HAP-1 (cell line): ENCODE data around the gene DPYSL5.

Experiments
- DNase-seq, 2 experiments: peaks; one replicate each; pipeline ENCODE4 v3.0.0-alpha.2; 2016 to 2020; ENCODE audit warnings: low spot score in 2 of 2
- H3K27me3 ChIP-seq: fragments of 250-450 bp; sonication (Bioruptor Pico); 2 replicates; pipeline ENCODE4 v1.5.1; 2020; ENCODE audit warnings: low read depth, mild to moderate bottlenecking, moderate library complexity
- H3K36me3 ChIP-seq: fragments of 250-450 bp; sonication (Bioruptor Pico); replicated peaks from 2 replicates; pipeline ENCODE4 v1.5.1; 2020; ENCODE audit warnings: mild to moderate bottlenecking
- H3K4me1 ChIP-seq: fragments of 250-450 bp; sonication (Bioruptor Pico); 2 replicates; pipeline ENCODE4 v1.5.1; 2020; ENCODE audit warnings: mild to moderate bottlenecking
- H3K4me3 ChIP-seq: fragments of 250-450 bp; sonication (Bioruptor Pico); 2 replicates; pipeline ENCODE4 v1.5.1; 2020; ENCODE audit warnings: mild to moderate bottlenecking, moderate library complexity
- H3K9me3 ChIP-seq: fragments of 250-450 bp; sonication (Bioruptor Pico); 2 replicates; pipeline ENCODE4 v1.5.1; 2020; ENCODE audit warnings: mild to moderate bottlenecking, moderate library complexity
- in situ Hi-C: fragments of 300-500 bp; cut with MboI; formaldehyde crosslinking; loops from 3 replicates; pipeline ENCODE4 v1.14.3; 2020; ENCODE audit warnings: low sequenced_read_pairs, inconsistent platforms, mixed read lengths

Gene DPYSL5

DNA sequence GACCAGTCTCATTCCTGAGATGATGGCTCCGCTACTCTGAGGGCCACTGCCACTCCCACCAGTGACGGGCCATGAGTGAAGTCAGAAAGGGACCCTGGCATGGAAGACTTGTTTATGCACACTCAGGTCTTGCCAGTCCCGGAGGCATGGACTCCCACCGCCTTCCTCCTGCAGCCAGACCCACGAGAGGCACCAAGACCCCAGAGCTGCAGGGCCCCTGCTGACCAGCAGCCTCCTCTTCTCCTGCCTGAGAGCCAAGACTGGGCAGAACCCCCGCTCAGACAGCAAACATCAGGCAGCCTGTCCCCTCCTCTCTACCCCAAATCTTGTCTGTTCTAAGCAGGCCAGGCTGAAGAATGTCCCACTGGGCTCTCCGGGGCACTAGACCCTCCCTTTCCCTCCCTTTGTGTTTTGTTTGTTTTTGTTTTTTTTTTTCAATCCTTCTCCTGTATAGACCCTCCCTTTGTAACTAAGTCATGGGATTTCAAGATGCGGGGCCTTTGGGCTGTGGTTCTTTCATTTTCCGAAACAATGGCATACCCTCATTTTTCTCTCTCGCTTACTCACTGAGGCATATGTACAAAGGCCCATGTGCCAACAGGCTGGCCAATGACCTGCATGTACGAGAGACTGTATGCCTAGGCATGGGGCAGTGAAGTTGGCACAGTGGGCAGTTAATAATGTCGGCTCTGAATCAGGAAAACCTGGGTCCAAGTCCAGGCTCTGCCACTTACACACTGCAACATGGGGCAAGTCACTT is 98.2 kb downstream of the DPYSL5 start:
- H3K36me3 ChIP-seq, result peaks cover 55% of the 10 kb centered on the region
- H3K4me3 ChIP-seq, result no peak overlapping the region
- H3K27me3 ChIP-seq, result no peaks in the 10 kb centered on the region
- no peaks in the 10 kb centered on the region for H3K4me1 ChIP-seq
- in situ Hi-C loops, result no loop called here
- no peak for DNase-seq
- H3K9me3 ChIP-seq, result no peaks in the 10 kb centered on the region

DNA sequence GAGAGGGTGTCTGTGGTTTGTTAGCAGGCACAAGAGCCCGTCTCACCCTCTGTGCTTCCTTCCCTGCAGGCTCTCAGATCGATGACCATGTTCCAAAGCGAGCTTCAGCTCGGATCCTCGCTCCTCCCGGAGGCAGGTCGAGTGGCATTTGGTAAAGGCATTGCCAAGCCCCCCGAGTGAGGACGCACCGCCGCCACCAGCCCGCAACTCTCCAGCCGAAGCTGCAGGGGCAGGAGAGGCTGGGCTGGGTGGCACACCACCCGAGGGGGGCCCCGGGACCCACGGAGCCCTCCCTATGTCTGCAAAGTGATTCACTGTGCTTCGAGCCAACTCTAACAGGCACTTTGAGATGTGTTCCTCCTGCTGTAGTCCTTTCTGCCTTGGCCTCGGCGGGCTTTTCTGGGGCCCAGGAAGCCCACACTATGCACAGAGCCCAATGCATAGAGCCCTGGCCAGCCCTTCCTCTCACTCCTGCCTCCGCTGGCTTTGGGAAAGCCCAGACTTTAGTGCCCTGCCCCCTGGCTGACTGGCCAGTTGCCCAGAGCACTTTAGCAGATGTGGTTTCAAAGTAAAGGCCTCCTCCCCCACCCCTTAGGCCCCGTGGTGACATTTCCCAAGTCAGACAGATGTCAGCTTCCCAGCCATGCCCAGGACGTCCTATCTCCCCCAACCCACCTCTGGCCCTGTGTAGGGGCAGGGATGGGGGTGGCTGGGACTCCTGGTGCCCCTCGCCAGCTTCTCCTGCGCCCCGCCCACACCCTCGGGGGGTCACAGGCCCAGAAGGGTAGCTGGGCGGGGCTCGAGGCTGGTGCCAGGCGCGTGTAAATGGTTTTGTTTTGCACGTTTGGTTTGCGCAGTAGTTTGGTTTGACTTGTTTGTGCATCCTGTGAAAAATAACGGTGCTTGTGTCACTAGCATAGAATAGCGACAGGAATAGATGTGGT is 99.2 kb downstream of the DPYSL5 start:
- in situ Hi-C loops, result no loop called here
- Histone ChIP-seq H3K9me3 (no peaks in the 10 kb centered on the region), H3K27me3 (no peaks in the 10 kb centered on the region), H3K4me3 (no peak overlapping the region), H3K36me3 (peaks cover 45% of the 10 kb centered on the region), H3K4me1 (no peaks in the 10 kb centered on the region)
- no peak for DNase-seq

DNA sequence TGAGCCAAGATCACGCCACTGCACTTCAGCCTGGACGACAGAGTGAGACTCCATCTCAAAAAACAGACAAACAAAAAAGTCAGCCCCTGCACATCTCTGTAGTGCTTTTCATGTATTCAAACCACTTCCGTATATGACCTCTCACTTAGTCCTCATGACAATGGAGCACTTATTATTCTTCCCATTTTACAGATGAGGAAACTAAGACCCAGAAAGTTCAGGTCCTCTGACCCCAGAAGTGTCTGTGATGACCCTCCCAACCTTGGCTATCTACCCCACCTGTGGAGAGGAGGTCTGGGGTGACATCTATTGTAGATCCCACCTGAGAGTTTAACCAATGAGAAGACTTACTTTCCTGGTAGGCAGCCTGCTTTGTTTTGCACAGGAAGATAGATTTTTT is 100.9 kb downstream of the DPYSL5 start:
- H3K27me3 ChIP-seq, result peaks cover 9% of the 10 kb centered on the region
- no peaks in the 10 kb centered on the region for H3K4me1 ChIP-seq
- peaks cover 29% of the 10 kb centered on the region for H3K36me3 ChIP-seq
- no peaks in the 10 kb centered on the region for H3K9me3 ChIP-seq
- no peak overlapping the region for H3K4me3 ChIP-seq
- in situ Hi-C loops, result no loop called here
- no peak for DNase-seq

- H3K4me1 ChIP-seq, result peaks cover 4% of the 10 kb centered on the region; the same call in 1 of the 2 replicates
- DNase-seq, result no peak
- no peak overlapping the region for H3K4me3 ChIP-seq
- peaks cover 19% of the 10 kb centered on the region for H3K36me3 ChIP-seq
- in situ Hi-C loops, result loop anchor here (25.0 kb wide), 1 partner anchor 237 kb away; no protein-coding TSS in a partner anchor
- peaks cover 23% of the 10 kb centered on the region for H3K27me3 ChIP-seq
- H3K9me3 ChIP-seq, result 0 out of 2 replicates have a peak, but pooled peaks cover 2% of the 10 kb centered on the region
Observed at GRCh38 chr2:26950246-26950645, 102.3 kb downstream of the DPYSL5 start.

GRCh38 chr2:26951236-26951635 is 103.3 kb downstream of the DPYSL5 start:
- no peak for DNase-seq
- peaks cover 32% of the 10 kb centered on the region for H3K27me3 ChIP-seq
- in situ Hi-C loops, result loop anchor here (25.0 kb wide), 1 partner anchor 236 kb away; no protein-coding TSS in a partner anchor
- peaks cover 4% of the 10 kb centered on the region; the same call in 1 of the 2 replicates for H3K4me1 ChIP-seq
- H3K36me3 ChIP-seq, result peaks cover 19% of the 10 kb centered on the region
- H3K4me3 ChIP-seq, result no peak overlapping the region
- H3K9me3 ChIP-seq, result 0 out of 2 replicates have a peak, but pooled peaks cover 2% of the 10 kb centered on the region

- no peak overlapping the region for H3K4me3 ChIP-seq
- H3K36me3 ChIP-seq, result peaks cover 9% of the 10 kb centered on the region
- H3K9me3 ChIP-seq, result 0 out of 2 replicates have a peak, but pooled peaks cover 2% of the 10 kb centered on the region
- peaks cover 42% of the 10 kb centered on the region for H3K27me3 ChIP-seq
- DNase-seq, result no peak
- peaks cover 4% of the 10 kb centered on the region; the same call in 1 of the 2 replicates for H3K4me1 ChIP-seq
- in situ Hi-C loops, result loop anchor here (25.0 kb wide), 1 partner anchor 235 kb away; no protein-coding TSS in a partner anchor
Observed at GRCh38 chr2:26952374-26952773, 104.4 kb downstream of the DPYSL5 start.

- peaks cover 4% of the 10 kb centered on the region; the same call in 1 of the 2 replicates for H3K4me1 ChIP-seq
- no peak overlapping the region for H3K4me3 ChIP-seq
- no peaks in the 10 kb centered on the region; the same call in 1 of the 2 replicates for H3K36me3 ChIP-seq
- no peak for DNase-seq
- in situ Hi-C loops, result loop anchor here (25.0 kb wide), 1 partner anchor 233 kb away; no protein-coding TSS in a partner anchor
- H3K9me3 ChIP-seq, result 0 out of 2 replicates have a peak, but pooled peaks cover 2% of the 10 kb centered on the region
- peaks cover 55% of the 10 kb centered on the region for H3K27me3 ChIP-seq
Observed at GRCh38 chr2:26954135-26954534, 106.2 kb downstream of the DPYSL5 start.

GRCh38 chr2:26957041-26957440 is 109.1 kb downstream of the DPYSL5 start:
- no peak overlapping the region for H3K4me3 ChIP-seq
- peaks cover 4% of the 10 kb centered on the region; the same call in 1 of the 2 replicates for H3K4me1 ChIP-seq
- H3K9me3 ChIP-seq, result 0 out of 2 replicates have a peak, but pooled peaks cover 2% of the 10 kb centered on the region
- no peak for DNase-seq
- H3K36me3 ChIP-seq, result no peaks in the 10 kb centered on the region
- H3K27me3 ChIP-seq, result peaks cover 76% of the 10 kb centered on the region
- in situ Hi-C loops, result loop anchor here (25.0 kb wide), 1 partner anchor 230 kb away; no protein-coding TSS in a partner anchor

DNA sequence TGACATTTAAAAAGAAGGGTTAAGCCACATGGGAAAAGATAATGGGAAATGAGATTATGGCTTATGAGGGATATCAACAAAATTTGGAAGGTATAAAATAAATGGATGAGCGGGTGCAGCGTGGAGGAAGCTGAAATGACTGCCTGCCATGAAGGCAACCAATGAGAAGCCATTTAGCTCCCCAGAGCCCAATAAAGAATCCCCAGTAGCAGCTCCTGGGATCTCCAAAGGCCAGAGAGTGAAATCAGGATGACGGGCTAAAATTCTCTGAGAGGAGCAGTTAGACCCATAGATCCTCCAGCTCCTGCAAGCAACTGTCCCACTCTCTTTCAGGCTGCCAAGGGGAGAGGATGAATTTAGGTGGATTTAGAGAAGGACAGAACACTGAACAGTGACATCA is 109.6 kb downstream of the DPYSL5 start:
- H3K27me3 ChIP-seq, result peaks cover 76% of the 10 kb centered on the region
- DNase-seq, result no peak
- in situ Hi-C loops, result loop anchor here (25.0 kb wide), 1 partner anchor 230 kb away; no protein-coding TSS in a partner anchor

GRCh38 chr2:26959331-26959730 is 111.4 kb downstream of the DPYSL5 start:
- in situ Hi-C loops, result loop anchor here (25.0 kb wide), 1 partner anchor 228 kb away; no protein-coding TSS in a partner anchor

More for the DNA sequence above, 109.6 kb downstream of the DPYSL5 start:
- H3K4me1 ChIP-seq, result peaks cover 4% of the 10 kb centered on the region; the same call in 1 of the 2 replicates
- H3K4me3 ChIP-seq, result no peak overlapping the region
- no peaks in the 10 kb centered on the region for H3K36me3 ChIP-seq
- H3K9me3 ChIP-seq, result 0 out of 2 replicates have a peak, but pooled peaks cover 2% of the 10 kb centered on the region

DNA sequence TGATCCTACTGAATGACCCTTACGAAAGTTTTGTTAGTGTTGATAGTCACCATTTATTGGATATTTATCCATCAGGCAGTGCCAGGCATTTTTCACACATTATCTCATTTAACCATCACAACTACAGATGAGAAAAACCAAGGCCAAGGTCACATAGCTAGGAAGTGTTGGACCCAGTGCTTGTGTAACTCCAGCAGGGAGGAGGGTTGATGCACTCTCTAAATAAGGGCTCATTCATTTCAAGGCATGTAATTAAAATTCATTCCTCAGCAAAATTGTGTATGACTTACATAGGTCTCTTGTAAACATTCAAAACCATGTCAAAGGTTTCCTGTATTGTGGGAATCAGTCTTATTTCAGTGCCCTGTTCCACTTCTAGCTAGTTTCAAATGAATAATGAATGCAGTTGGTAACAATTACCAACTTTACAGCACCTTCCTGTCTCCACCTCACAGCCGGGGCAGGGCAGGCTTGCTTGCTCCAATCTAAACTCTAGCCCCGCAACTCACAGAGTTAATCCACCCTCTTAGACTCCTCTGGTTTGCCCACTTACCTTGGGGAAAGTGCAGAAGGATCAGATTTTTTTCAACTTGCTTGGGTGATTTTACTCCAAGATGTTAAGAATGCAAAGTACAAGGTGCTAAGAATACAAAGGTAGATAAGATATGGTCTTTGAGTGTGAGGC is 116.7 kb downstream of the DPYSL5 start:
- H3K36me3 ChIP-seq, result no peaks in the 10 kb centered on the region
- no peaks in the 10 kb centered on the region for H3K4me1 ChIP-seq
- peaks cover 37% of the 10 kb centered on the region for H3K27me3 ChIP-seq
- in situ Hi-C loops, result loop anchor here (5.0 to 25.0 kb wide), 3 partner anchors 53 to 320 kb away; partner anchors contain the start of gene TRIM54
- H3K9me3 ChIP-seq, result no peaks in the 10 kb centered on the region
- DNase-seq, result no peak
- H3K4me3 ChIP-seq, result no peak overlapping the region

More at GRCh38 chr2:26959331-26959730, 111.4 kb downstream of the DPYSL5 start:
- Histone ChIP-seq H3K9me3 (0 out of 2 replicates have a peak, but pooled peaks cover 2% of the 10 kb centered on the region), H3K27me3 (peaks cover 63% of the 10 kb centered on the region), H3K36me3 (no peaks in the 10 kb centered on the region), H3K4me3 (no peak overlapping the region), H3K4me1 (peaks cover 4% of the 10 kb centered on the region; the same call in 1 of the 2 replicates)
- no peak for DNase-seq

DNA sequence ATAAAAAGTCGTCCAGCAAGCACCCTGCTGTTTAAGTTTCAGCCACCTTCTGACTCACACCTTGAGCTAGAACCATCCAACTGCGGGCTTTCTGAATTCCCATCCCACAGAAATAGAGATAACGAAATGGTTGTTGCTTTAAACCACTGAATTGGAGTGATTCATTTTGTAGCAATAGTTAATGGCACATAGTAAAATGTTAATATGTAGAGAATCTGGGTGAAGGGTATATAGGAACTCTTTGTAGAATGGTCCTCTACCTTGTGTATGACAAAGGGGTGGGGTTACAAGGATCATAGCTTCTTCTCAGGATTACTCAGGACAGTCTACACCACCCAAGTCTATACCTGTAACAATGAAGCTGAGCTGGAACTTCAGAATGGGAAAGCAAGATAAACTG is 120.1 kb downstream of the DPYSL5 start:
- H3K4me1 ChIP-seq, result peaks cover 6% of the 10 kb centered on the region
- H3K36me3 ChIP-seq, result no peaks in the 10 kb centered on the region
- no peak for DNase-seq
- in situ Hi-C loops, result loop anchor here (10.0 to 25.0 kb wide), 2 partner anchors 219 to 317 kb away; partner anchors contain the start of gene TRIM54
- peaks cover 26% of the 10 kb centered on the region for H3K27me3 ChIP-seq
- H3K9me3 ChIP-seq, result no peaks in the 10 kb centered on the region
- H3K4me3 ChIP-seq, result no peak overlapping the region
